Measurements from ENCODE around the gene MFN2. TPM values are rescaled to one million over a fixed set of nuclear protein-coding genes. Genes with fewer than 3 reads are reported as not detected.

Gene MFN2
- total RNA-seq, 4 donors from 2014 or later: 104 to 125 (median 111) TPM

DNA sequence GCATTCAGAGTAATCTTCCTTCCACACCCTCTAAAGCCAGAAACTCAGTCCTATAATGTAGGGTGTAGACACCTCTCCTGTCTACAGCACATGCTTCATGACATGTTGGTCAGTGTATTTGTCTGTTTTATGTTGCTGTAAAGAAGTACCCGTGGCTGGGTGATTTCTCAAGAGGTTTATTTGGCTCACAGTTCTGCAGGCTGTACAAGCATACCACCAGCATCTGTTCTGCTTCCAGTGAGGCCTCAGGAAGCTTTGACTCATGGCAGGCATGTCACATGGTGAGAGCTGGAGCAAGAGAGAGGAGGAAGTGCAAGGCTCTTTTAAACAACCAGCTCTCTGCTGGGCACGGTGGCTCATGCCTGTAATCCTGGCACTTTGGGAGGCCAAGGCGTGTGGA lies 33.6 kb upstream of the MFN2 start:
- 88 to 93% methylated on average over 3 of the region's 3 CpGs for WGBS, 2 donors
- DNase-seq (ENCODE audit: low spot score in 2 of 2): no peak
- TF ChIP-seq, protein P1, sequence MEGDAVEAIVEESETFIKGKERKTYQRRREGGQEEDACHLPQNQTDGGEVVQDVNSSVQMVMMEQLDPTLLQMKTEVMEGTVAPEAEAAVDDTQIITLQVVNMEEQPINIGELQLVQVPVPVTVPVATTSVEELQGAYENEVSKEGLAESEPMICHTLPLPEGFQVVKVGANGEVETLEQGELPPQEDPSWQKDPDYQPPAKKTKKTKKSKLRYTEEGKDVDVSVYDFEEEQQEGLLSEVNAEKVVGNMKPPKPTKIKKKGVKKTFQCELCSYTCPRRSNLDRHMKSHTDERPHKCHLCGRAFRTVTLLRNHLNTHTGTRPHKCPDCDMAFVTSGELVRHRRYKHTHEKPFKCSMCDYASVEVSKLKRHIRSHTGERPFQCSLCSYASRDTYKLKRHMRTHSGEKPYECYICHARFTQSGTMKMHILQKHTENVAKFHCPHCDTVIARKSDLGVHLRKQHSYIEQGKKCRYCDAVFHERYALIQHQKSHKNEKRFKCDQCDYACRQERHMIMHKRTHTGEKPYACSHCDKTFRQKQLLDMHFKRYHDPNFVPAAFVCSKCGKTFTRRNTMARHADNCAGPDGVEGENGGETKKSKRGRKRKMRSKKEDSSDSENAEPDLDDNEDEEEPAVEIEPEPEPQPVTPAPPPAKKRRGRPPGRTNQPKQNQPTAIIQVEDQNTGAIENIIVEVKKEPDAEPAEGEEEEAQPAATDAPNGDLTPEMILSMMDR (IDR thresholded peaks at IDR 0.05): no peak
- TF ChIP-seq POLR2A (IDR thresholded peaks at IDR 0.05): no peak
- intact Hi-C loops (cut with DNase I; ENCODE audit: low total_unique reads): no loop called here
- no peak overlapping the region for H3K4me3 ChIP-seq (ENCODE audit: low read depth, poor library complexity, severe bottlenecking)

DNA sequence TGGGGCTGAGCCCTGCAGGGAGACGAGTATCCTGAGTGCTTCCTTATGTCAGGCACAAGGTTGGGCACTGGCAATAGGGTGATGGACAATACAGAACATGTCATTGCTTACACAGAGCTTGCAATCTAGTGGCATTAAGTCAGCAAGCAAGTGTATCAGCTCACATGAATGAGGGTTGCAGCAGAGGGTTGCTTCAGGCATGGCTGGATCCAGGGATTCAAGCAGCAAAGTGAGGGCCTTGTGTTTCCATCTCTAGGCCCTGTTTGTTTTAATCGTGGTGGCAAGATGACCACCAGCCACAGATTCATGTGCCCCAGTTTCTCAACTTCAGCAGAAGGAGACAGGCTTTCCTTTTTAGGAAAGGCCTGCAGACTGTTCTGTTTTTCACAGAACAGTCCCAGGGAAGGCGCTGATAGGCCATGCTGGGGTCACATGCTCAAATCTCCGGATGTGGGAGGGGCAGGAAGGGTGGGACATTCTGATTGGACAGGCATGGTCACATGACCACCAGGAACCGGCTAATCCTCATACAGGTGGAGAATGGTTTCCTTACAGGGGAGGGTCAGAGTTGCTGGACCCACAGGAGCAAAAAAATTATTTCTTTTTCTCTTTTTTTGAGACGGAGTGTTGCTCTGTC lies 31.3 kb upstream of the MFN2 start:
- no peak overlapping the region for H3K4me3 ChIP-seq (ENCODE audit: low read depth, poor library complexity, severe bottlenecking)
- 88 to 95% methylated on average over 6 of the region's 6 CpGs for WGBS, 2 donors
- DNase-seq (ENCODE audit: low spot score in 2 of 2): no peak
- intact Hi-C loops (cut with DNase I; ENCODE audit: low total_unique reads): no loop called here
- TF ChIP-seq, protein P1 (IDR thresholded peaks at IDR 0.05): no peak
- no peak for TF ChIP-seq POLR2A (IDR thresholded peaks at IDR 0.05)

DNA sequence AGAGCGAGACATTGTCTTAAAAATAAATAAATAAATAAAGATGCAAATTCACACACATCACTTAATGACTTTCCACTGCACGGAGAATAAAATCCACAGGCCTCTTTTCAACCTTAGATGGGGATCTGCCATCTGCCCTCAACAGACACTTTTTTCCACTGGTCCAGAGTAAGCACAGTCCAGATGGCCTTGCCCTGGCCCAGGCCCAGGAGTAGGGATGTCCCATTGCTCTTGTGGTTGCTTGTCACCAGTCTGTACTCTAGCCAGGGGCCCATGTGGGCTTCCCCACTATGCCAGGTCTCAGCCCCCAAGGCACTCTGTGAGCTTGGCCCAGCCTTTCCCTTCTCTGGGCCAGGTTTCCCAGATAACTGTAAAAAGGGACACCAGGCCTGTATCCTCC lies 28.3 kb upstream of the MFN2 start:
- intact Hi-C loops (cut with DNase I; ENCODE audit: low total_unique reads): no loop called here
- no peak overlapping the region for H3K4me3 ChIP-seq (ENCODE audit: low read depth, poor library complexity, severe bottlenecking)
- no peak for TF ChIP-seq POLR2A (IDR thresholded peaks at IDR 0.05)
- TF ChIP-seq, protein P1 (IDR thresholded peaks at IDR 0.05): no peak
- 90 to 98% methylated on average over 2 of the region's 2 CpGs for WGBS, 2 donors
- DNase-seq (ENCODE audit: low spot score in 2 of 2): no peak

DNA sequence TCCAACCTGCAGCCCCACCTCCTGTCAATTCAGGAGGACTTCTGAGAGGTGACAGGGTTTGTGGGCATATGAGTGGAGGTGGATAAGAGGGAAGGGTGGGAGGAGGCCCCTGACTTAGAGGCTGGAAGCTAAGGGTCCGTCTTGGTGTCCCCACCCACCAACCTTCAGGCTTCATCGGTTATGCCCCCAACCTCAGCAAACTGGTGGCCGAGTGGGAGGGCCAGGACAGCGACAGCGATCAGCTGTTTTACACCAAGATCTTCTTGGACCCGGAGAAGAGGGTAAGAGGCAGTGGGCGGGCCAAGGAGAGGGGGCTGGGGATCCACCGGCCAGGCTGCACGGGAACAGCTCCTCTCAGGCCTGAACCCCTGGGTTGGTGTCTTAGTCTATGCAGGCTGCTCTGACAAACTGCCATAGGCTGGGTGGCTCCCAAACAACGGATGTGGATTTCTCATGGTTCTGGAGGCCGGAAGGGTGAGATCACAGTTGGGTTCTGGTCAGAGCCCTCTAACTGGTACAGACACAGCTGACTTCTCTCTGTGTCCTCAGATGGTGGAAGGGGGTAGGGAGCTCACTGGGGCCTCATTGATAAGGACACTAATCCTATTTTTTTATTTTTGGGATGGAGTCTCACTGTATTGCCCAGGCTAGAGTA lies 27.7 kb upstream of the MFN2 start:
- H3K4me3 ChIP-seq (ENCODE audit: low read depth, poor library complexity, severe bottlenecking): no peak overlapping the region
- WGBS, 2 donors: 61 to 96% methylated on average over 11 of the region's 11 CpGs
- intact Hi-C loops (cut with DNase I; ENCODE audit: low total_unique reads): no loop called here
- TF ChIP-seq POLR2A (IDR thresholded peaks at IDR 0.05): no peak
- TF ChIP-seq, protein P1 (IDR thresholded peaks at IDR 0.05): no peak
- no peak for DNase-seq (ENCODE audit: low spot score in 2 of 2)

DNA sequence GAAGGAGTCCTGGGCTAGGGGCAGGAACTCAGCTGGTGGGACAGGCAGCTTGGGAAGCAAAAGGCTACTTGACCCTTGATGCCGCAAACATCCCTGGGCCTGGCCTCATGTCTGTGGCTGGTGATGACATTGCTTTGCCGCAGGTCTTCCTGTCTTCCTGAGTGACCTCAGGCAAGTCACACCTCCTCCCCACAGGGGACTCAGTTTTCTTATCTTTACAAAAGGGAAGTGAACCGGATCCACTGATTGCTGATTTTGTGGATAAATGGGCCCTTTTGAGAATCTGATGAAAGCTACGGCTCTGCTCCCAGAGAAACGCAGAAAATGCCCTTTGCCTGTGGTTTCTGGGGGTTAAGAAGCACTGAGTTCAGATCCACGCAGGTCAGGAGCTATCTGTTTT lies 25.0 kb upstream of the MFN2 start:
- no peak for DNase-seq (ENCODE audit: low spot score in 2 of 2)
- TF ChIP-seq, protein P1 (IDR thresholded peaks at IDR 0.05): no peak
- no peak for TF ChIP-seq POLR2A (IDR thresholded peaks at IDR 0.05)
- WGBS, 2 donors: 89 to 92% methylated on average over 6 of the region's 6 CpGs
- H3K4me3 ChIP-seq (ENCODE audit: low read depth, poor library complexity, severe bottlenecking): no peak overlapping the region
- intact Hi-C loops (cut with DNase I; ENCODE audit: low total_unique reads): no loop called here
